Nephron (organoid): ENCODE measurements around the gene SORL1.

Experiments
- H3K27ac Mint-ChIP-seq, 3 experiments: 2 replicates each; pipeline ENCODE4 v1.8.0; 2020; ENCODE audit warnings: mixed read lengths in 3 of 3, mild to moderate bottlenecking in 2 of 3, moderate library complexity in 1 of 3
- H3K27me3 Mint-ChIP-seq: 2 replicates; pipeline ENCODE4 v1.8.0; 2021; ENCODE audit warnings: low read depth, mild to moderate bottlenecking, moderate library complexity, mixed read lengths
- H3K36me3 Mint-ChIP-seq: 2 replicates; pipeline ENCODE4 v1.8.0; 2020; ENCODE audit warnings: low read depth, mixed read lengths
- H3K4me1 Mint-ChIP-seq: 2 replicates; pipeline ENCODE4 v1.8.0; 2020; ENCODE audit warnings: mixed read lengths
- H3K4me3 Mint-ChIP-seq, 3 experiments: 2 replicates each; pipeline ENCODE4 v1.8.0; 2020; ENCODE audit warnings: mild to moderate bottlenecking in 3 of 3, mixed read lengths in 3 of 3, moderate library complexity in 2 of 3
- H3K9me3 Mint-ChIP-seq: 2 replicates; pipeline ENCODE4 v1.8.0; 2020; ENCODE audit warnings: mixed read lengths
- CTCF ChIP-seq, 3 experiments: fragments of 200-600 bp; sonication (generic); IDR thresholded peaks; one replicate each; pipeline ENCODE4 v1.5.0; 2021; ENCODE audit warnings: antibody characterized with exemption in 3 of 3; ENCODE audit not compliant: unreplicated experiment in 3 of 3

The SORL1 gene

GRCh38 chr11:121589946-121590537 is 137.9 kb downstream of the SORL1 start:
- Mint-ChIP-seq H3K36me3 (peaks cover 37% of the 10 kb centered on the region), H3K4me1 (peaks cover 11% of the 10 kb centered on the region)

GRCh38 chr11:121590772-121591404 is 138.8 kb downstream of the SORL1 start:
- no peak for TF ChIP-seq CTCF (IDR thresholded peaks at IDR 0.05; ENCODE audit: unreplicated experiment in 3 of 3)
- Mint-ChIP-seq H3K4me1 (peaks cover 11% of the 10 kb centered on the region), H3K27ac (no peak overlapping the region), H3K9me3 (peaks cover 4% of the 10 kb centered on the region), H3K4me3 (no peak overlapping the region), H3K36me3 (peaks cover 37% of the 10 kb centered on the region), H3K27me3 (peaks cover 3% of the 10 kb centered on the region)

More at GRCh38 chr11:121589946-121590537, 137.9 kb downstream of the SORL1 start:
- H3K4me3 Mint-ChIP-seq = no peak overlapping the region
- peaks cover 3% of the 10 kb centered on the region for H3K27me3 Mint-ChIP-seq
- no peak for TF ChIP-seq CTCF (IDR thresholded peaks at IDR 0.05; ENCODE audit: unreplicated experiment in 3 of 3)
- no peak overlapping the region for H3K27ac Mint-ChIP-seq
- H3K9me3 Mint-ChIP-seq = peaks cover 4% of the 10 kb centered on the region

GRCh38 chr11:121591405-121592033 is 139.4 kb downstream of the SORL1 start:
- H3K36me3 Mint-ChIP-seq = peaks cover 43% of the 10 kb centered on the region
- peaks cover 11% of the 10 kb centered on the region for H3K4me1 Mint-ChIP-seq
- H3K9me3 Mint-ChIP-seq = peaks cover 4% of the 10 kb centered on the region
- peaks cover 3% of the 10 kb centered on the region for H3K27me3 Mint-ChIP-seq
- H3K27ac Mint-ChIP-seq = no peak overlapping the region
- no peak overlapping the region for H3K4me3 Mint-ChIP-seq
- TF ChIP-seq CTCF (IDR thresholded peaks at IDR 0.05; ENCODE audit: unreplicated experiment in 3 of 3) = peak; percentile 80 to 85 (median 82)

GRCh38 chr11:121592708-121593107 is 140.6 kb downstream of the SORL1 start:
- H3K27ac Mint-ChIP-seq = no peak overlapping the region
- no peak for TF ChIP-seq CTCF (IDR thresholded peaks at IDR 0.05; ENCODE audit: unreplicated experiment in 3 of 3)
- peaks cover 3% of the 10 kb centered on the region for H3K27me3 Mint-ChIP-seq
- peaks cover 4% of the 10 kb centered on the region for H3K9me3 Mint-ChIP-seq
- H3K4me1 Mint-ChIP-seq = peaks cover 11% of the 10 kb centered on the region
- H3K36me3 Mint-ChIP-seq = peaks cover 51% of the 10 kb centered on the region
- no peak overlapping the region for H3K4me3 Mint-ChIP-seq

GRCh38 chr11:121595717-121596161 is 143.6 kb downstream of the SORL1 start:
- no peak overlapping the region for H3K27ac Mint-ChIP-seq

More at GRCh38 chr11:121595717-121596161, 143.6 kb downstream of the SORL1 start:
- Mint-ChIP-seq H3K4me3 (no peak overlapping the region), H3K27me3 (no peaks in the 10 kb centered on the region), H3K9me3 (peaks cover 4% of the 10 kb centered on the region), H3K36me3 (peaks cover 51% of the 10 kb centered on the region), H3K4me1 (no peaks in the 10 kb centered on the region)
- TF ChIP-seq CTCF (IDR thresholded peaks at IDR 0.05; ENCODE audit: unreplicated experiment in 3 of 3) = no peak
